Neural cell (in vitro differentiated cells): Measurements from ENCODE around the gene TUBA1B. TPM values are rescaled to one million over a fixed set of nuclear protein-coding genes. Genes with fewer than 3 reads are reported as not detected.

Experiments used
- H2AFZ ChIP-seq: fragments of 200-600, 300-800 bp; sonication (generic), shearing (Covaris generic); 2 replicates; pipeline ENCODE4 v1.6.0; 2014; ENCODE audit warnings: low read depth, mild to moderate bottlenecking, antibody characterized with exemption, low read length, moderate library complexity
- H3F3A ChIP-seq: fragments of 200-600 bp; shearing (Covaris generic); 2 replicates; pipeline ENCODE4 v1.6.1; 2016; ENCODE audit warnings: mild to moderate bottlenecking, moderate library complexity, mixed read lengths, antibody characterized with exemption, low read length; ENCODE audit not compliant: insufficient read depth, poor library complexity, severe bottlenecking
- H3K27ac ChIP-seq: fragments of 200-600, 300-800 bp; sonication (generic), shearing (Covaris generic); 2 replicates; pipeline ENCODE4 v1.5.1; 2014; ENCODE audit warnings: mild to moderate bottlenecking, low read length, moderate library complexity
- H3K27me3 ChIP-seq: fragments of 300-800, 200-600 bp; sonication (generic), shearing (Covaris generic); 2 replicates; pipeline ENCODE4 v1.6.0; 2014; ENCODE audit warnings: mild to moderate bottlenecking, low read depth, low read length, moderate library complexity; ENCODE audit not compliant: insufficient read depth
- H3K36me3 ChIP-seq: fragments of 300-800, 200-600 bp; sonication (generic), shearing (Covaris generic); 2 replicates; pipeline ENCODE4 v1.5.1; 2014; ENCODE audit warnings: mild to moderate bottlenecking, antibody characterized with exemption, low read length, moderate library complexity; ENCODE audit not compliant: insufficient read depth
- H3K4me2 ChIP-seq: fragments of 300-800, 200-600 bp; sonication (generic), shearing (Covaris generic); 2 replicates; pipeline ENCODE4 v1.6.0; 2014; ENCODE audit warnings: mild to moderate bottlenecking, low read length
- H3K4me3 ChIP-seq: fragments of 300-800, 200-600 bp; sonication (generic), shearing (Covaris generic); 2 replicates; pipeline ENCODE4 v1.5.1; 2014; ENCODE audit warnings: mild to moderate bottlenecking, low read length, moderate library complexity
- H3K79me2 ChIP-seq: fragments of 200-600 bp; shearing (Covaris generic); replicated peaks from 2 replicates; pipeline ENCODE4 v1.6.0; 2014; ENCODE audit warnings: mild to moderate bottlenecking, low read length, moderate library complexity; ENCODE audit not compliant: insufficient read depth
- H3K9ac ChIP-seq: fragments of 300-800, 200-600 bp; sonication (generic), shearing (Covaris generic); 2 replicates; pipeline ENCODE4 v1.6.1; 2016; ENCODE audit warnings: mild to moderate bottlenecking, low read length, mixed read lengths
- H3K9me2 ChIP-seq: fragments of 200-600 bp; shearing (Covaris generic); 2 replicates; pipeline ENCODE4 v1.6.1; 2016; ENCODE audit warnings: mild to moderate bottlenecking, low read length, mixed read lengths; ENCODE audit not compliant: insufficient read depth
- H3K9me3 ChIP-seq: fragments of 200-600, 300-800 bp; sonication (generic), shearing (Covaris generic); 2 replicates; pipeline ENCODE4 v1.6.1; 2016; ENCODE audit warnings: mild to moderate bottlenecking, mixed run types, low read length, moderate library complexity, mixed read lengths
- H4K20me1 ChIP-seq: fragments of 200-600 bp; shearing (Covaris generic); 2 replicates; pipeline ENCODE4 v1.6.1; 2016; ENCODE audit warnings: mild to moderate bottlenecking, mixed run types; ENCODE audit not compliant: insufficient read depth
- EP300 ChIP-seq: fragments of 450-650 bp; conservative IDR thresholded peaks from 2 replicates; pipeline ENCODE4 v1.6.1; 2014; ENCODE audit warnings: antibody characterized with exemption, mild to moderate bottlenecking, moderate library complexity; ENCODE audit not compliant: poor library complexity, severe bottlenecking
- EZH2 ChIP-seq: fragments of 200-600, 300-800 bp; shearing (Covaris generic), sonication (generic); IDR thresholded peaks from 2 replicates; pipeline ENCODE4 v1.6.1; 2014; ENCODE audit warnings: antibody characterized with exemption, low read length, borderline replicate concordance, mild to moderate bottlenecking; ENCODE audit not compliant: insufficient read depth, poor library complexity, severe bottlenecking
- MXI1 ChIP-seq: fragments of 450-650 bp; conservative IDR thresholded peaks from 2 replicates; pipeline ENCODE4 v1.6.1; 2014; ENCODE audit warnings: antibody characterized with exemption, mild to moderate bottlenecking; ENCODE audit not compliant: poor library complexity, severe bottlenecking
- POLR2AphosphoS5 ChIP-seq: IDR thresholded peaks from 2 replicates; pipeline ENCODE4 v1.6.1; 2012
- RAD21 ChIP-seq: fragments of 450-650 bp; conservative IDR thresholded peaks from 2 replicates; pipeline ENCODE4 v1.6.1; 2014; ENCODE audit warnings: antibody characterized with exemption, mild to moderate bottlenecking, moderate library complexity
- SMC3 ChIP-seq: fragments of 450-650 bp; conservative IDR thresholded peaks from 2 replicates; pipeline ENCODE4 v1.6.1; 2014; ENCODE audit warnings: antibody characterized with exemption, mild to moderate bottlenecking, moderate library complexity; ENCODE audit not compliant: poor library complexity
- TAF1 ChIP-seq: IDR thresholded peaks from 2 replicates; pipeline ENCODE4 v1.6.1; 2012; ENCODE audit warnings: low read depth
- polyA plus RNA-seq: library from polyadenylated mRNA; depleted of rRNA; stranded (reverse); fragments of >200 nt; gene quantifications from 2 replicates; pipeline ENCODE4 v1.2.3, GENCODE V29; 2014
- TF ChIP-seq, protein P1 (sequence below): IDR thresholded peaks from 2 replicates; pipeline ENCODE4 v1.6.1; 2012; ENCODE audit warnings: borderline replicate concordance
- TF ChIP-seq, protein P2 (sequence below): fragments of 450-650 bp; IDR thresholded peaks from 2 replicates; pipeline ENCODE4 v1.5.1; 2014; ENCODE audit warnings: antibody characterized with exemption, mild to moderate bottlenecking, moderate library complexity; ENCODE audit not compliant: poor library complexity, severe bottlenecking

Gene TUBA1B
- polyA plus RNA-seq, 1 donor from 2014 or later: 573 TPM

GRCh38 chr12:49092816-49093406 lies 38.3 kb downstream of the TUBA1B start:
- H2AFZ ChIP-seq: no peak overlapping the region
- no peak overlapping the region for H3K9ac ChIP-seq
- no peak overlapping the region for H3K4me2 ChIP-seq
- no peaks in the 10 kb centered on the region for H3K36me3 ChIP-seq
- H3F3A ChIP-seq: no peaks in the 10 kb centered on the region
- H3K27ac ChIP-seq: no peak overlapping the region
- no peaks in the 10 kb centered on the region for H3K79me2 ChIP-seq
- peak overlapping the region; percentile 72 for H3K4me3 ChIP-seq
- H4K20me1 ChIP-seq: no peaks in the 10 kb centered on the region
- TF ChIP-seq EP300: no peak
- TF ChIP-seq MXI1: no peak
- TF ChIP-seq EZH2: no peak
- TF ChIP-seq, protein P1, sequence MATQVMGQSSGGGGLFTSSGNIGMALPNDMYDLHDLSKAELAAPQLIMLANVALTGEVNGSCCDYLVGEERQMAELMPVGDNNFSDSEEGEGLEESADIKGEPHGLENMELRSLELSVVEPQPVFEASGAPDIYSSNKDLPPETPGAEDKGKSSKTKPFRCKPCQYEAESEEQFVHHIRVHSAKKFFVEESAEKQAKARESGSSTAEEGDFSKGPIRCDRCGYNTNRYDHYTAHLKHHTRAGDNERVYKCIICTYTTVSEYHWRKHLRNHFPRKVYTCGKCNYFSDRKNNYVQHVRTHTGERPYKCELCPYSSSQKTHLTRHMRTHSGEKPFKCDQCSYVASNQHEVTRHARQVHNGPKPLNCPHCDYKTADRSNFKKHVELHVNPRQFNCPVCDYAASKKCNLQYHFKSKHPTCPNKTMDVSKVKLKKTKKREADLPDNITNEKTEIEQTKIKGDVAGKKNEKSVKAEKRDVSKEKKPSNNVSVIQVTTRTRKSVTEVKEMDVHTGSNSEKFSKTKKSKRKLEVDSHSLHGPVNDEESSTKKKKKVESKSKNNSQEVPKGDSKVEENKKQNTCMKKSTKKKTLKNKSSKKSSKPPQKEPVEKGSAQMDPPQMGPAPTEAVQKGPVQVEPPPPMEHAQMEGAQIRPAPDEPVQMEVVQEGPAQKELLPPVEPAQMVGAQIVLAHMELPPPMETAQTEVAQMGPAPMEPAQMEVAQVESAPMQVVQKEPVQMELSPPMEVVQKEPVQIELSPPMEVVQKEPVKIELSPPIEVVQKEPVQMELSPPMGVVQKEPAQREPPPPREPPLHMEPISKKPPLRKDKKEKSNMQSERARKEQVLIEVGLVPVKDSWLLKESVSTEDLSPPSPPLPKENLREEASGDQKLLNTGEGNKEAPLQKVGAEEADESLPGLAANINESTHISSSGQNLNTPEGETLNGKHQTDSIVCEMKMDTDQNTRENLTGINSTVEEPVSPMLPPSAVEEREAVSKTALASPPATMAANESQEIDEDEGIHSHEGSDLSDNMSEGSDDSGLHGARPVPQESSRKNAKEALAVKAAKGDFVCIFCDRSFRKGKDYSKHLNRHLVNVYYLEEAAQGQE: no peak
- no peak for TF ChIP-seq RAD21
- TF ChIP-seq POLR2AphosphoS5: no peak
- no peak for TF ChIP-seq TAF1
- TF ChIP-seq SMC3: no peak
- TF ChIP-seq, protein P2, sequence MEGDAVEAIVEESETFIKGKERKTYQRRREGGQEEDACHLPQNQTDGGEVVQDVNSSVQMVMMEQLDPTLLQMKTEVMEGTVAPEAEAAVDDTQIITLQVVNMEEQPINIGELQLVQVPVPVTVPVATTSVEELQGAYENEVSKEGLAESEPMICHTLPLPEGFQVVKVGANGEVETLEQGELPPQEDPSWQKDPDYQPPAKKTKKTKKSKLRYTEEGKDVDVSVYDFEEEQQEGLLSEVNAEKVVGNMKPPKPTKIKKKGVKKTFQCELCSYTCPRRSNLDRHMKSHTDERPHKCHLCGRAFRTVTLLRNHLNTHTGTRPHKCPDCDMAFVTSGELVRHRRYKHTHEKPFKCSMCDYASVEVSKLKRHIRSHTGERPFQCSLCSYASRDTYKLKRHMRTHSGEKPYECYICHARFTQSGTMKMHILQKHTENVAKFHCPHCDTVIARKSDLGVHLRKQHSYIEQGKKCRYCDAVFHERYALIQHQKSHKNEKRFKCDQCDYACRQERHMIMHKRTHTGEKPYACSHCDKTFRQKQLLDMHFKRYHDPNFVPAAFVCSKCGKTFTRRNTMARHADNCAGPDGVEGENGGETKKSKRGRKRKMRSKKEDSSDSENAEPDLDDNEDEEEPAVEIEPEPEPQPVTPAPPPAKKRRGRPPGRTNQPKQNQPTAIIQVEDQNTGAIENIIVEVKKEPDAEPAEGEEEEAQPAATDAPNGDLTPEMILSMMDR: no peak
- H3K27me3 ChIP-seq: peaks cover 71% of the 10 kb centered on the region
- H3K9me2 ChIP-seq: no peaks in the 10 kb centered on the region
- no peaks in the 10 kb centered on the region for H3K9me3 ChIP-seq

GRCh38 chr12:49092086-49092815 lies 38.9 kb downstream of the TUBA1B start:
- peak overlapping the region; percentile 64 for H3K9ac ChIP-seq
- no peaks in the 10 kb centered on the region for H4K20me1 ChIP-seq
- H3K9me3 ChIP-seq: no peaks in the 10 kb centered on the region
- H3K27ac ChIP-seq: no peak overlapping the region
- no peaks in the 10 kb centered on the region for H3F3A ChIP-seq
- no peaks in the 10 kb centered on the region for H3K36me3 ChIP-seq
- H3K27me3 ChIP-seq: peaks cover 72% of the 10 kb centered on the region
- peak overlapping the region; percentile 76 for H3K4me2 ChIP-seq
- H3K4me3 ChIP-seq: peak overlapping the region; percentile 72
- H3K79me2 ChIP-seq: no peaks in the 10 kb centered on the region
- no peaks in the 10 kb centered on the region for H3K9me2 ChIP-seq
- no peak overlapping the region for H2AFZ ChIP-seq
- TF ChIP-seq RAD21 (peak; percentile 69), SMC3 (peak; percentile 68), POLR2AphosphoS5 (peak; percentile 55), EZH2 (no peak), MXI1 (peak; percentile 45)
- TF ChIP-seq, protein P2: peak; percentile 79
